GM12874 (cell line): Measurements from ENCODE around the gene MYOM3.

Experiments used
- CTCF ChIP-seq: IDR thresholded peaks from 2 replicates; pipeline ENCODE4 v1.5.1; 2011; ENCODE audit warnings: low read depth, mild to moderate bottlenecking, control low read depth, low read length, moderate library complexity; ENCODE audit not compliant: insufficient read depth

Gene MYOM3

DNA sequence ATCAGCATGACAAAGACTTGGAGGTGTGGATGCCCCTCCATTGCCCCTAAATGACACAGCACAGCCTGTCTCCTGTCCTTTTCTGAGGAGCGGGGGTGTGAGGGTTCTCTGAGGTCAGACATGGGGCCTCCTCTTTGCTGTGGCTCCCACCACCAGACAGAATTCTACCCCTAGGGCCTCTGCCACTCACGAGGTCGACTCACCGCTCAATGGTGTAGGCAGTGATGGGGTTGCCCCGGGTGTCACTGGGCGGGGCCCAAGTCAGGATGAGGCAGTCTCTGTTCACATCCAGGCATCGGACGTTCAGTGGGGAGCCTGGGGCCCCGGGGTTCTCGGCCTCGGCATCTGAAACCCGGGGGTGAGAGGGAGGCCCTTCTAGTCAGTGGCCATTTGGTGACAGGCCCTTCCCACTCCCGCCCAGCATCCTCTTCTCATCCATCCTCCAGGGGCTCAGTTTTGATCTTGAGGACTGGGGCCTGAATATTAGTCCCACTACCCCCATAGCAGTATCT, 19.9 kb downstream of the MYOM3 start:
- TF ChIP-seq CTCF, result no peak

GRCh38 chr1:24090736-24091135, 21.2 kb downstream of the MYOM3 start:
- TF ChIP-seq CTCF, result no peak

DNA sequence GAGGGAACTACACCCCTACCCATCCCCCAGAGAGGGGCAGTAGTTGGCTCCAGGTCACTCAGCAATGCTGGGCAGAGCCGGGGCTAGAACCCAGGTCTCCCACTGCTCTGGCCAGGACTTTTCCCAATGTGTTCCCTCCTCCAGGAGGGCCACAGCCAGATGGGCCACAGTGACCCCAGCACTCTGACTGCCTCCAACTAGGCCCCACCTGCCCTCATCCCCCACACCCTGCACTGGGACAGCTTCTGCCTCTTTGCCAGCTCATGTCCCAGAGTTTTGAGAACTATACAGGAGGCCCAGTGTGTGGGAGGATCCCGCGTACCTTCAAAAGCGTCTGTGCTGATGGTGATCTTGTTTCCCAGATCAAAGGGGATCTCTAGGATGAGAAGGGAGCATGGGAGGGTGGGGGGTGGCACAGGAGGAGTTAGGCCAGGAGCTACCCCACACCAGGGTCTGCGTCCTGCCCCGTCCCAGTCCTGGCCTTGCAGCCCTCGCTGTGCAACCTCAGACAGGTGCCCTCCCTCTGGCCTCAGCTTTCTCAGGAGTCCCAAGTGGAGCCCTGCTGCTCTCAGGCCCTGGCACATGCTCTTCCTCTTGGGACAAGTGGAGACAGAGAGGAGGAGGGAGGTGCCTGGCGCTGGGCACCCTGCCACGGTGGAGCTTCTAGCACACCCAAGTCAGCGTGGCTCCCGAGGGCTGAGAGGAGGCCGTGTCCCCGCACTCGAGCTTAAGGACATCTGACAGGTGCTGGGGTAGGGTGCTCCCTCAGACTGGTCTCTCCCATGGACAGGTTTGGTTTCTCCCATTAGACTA, 22.0 kb downstream of the MYOM3 start:
- TF ChIP-seq CTCF, result no peak

DNA sequence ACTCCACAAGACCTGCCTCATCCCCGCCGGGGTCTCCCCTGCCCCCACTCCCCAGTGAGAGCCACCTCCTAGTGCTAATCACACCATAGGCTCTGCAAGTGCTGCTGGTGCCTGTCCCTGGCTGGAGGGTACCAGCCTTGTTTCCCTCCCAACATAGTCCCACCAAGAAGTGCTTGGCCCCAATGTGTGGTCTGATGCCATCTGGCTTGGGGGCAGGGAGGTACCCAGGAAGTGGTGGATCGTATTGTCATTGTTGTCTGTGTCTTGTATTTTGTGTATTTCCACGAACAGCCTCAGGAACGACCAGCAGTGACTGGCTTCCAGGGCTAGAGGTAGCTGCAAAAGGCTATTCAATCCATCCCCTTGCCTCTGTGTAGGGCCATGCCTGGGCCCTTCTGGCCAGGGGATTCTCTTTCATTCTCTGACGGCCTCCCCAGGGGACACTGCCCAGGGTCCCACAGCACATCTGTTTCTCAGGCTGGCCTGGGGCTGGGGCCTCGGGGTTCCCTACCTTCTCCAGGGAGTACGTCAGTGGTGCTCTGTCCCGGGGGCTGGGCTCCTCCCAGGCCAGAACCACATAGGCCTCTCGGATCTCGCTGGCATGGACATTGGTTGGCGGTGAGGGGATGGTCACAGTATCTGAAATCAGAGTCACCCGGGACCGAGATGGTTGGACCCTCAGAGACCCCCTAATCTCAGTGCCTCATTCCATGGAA, 22.8 kb downstream of the MYOM3 start:
- TF ChIP-seq CTCF, result no peak

- TF ChIP-seq CTCF, result no peak
Observed at GRCh38 chr1:24086466-24086865, 25.5 kb downstream of the MYOM3 start.

DNA sequence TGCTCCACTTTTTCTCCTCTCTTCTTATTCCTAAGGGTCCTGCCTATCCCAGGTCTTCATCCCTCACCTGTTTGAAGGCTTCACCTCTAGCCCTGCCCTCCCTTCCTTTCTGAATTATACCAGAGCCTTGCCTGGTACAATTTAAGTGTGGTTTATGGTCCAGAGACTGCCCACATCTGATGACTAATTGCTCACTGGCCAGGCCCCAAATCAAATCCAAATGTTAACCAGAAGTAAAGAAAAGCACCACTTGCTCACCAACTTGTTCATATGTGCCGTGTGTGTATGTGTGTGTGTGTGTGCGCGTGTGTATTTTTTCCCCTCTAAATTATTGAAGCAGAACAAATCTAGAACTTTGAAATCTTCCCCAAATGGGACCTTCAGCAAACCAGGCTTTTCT, 26.4 kb downstream of the MYOM3 start:
- no peak for TF ChIP-seq CTCF

- no peak for TF ChIP-seq CTCF
Observed at GRCh38 chr1:24085007-24085406, 26.9 kb downstream of the MYOM3 start.
